ENCODE data around the gene TAB3. TPM values are rescaled to one million over a fixed set of nuclear protein-coding genes. Genes with fewer than 3 reads are reported as not detected.

TAB3 gene
- total and polyA plus RNA-seq, 2 donors from 2014 or later: 7.9 to 26.9 TPM

DNA sequence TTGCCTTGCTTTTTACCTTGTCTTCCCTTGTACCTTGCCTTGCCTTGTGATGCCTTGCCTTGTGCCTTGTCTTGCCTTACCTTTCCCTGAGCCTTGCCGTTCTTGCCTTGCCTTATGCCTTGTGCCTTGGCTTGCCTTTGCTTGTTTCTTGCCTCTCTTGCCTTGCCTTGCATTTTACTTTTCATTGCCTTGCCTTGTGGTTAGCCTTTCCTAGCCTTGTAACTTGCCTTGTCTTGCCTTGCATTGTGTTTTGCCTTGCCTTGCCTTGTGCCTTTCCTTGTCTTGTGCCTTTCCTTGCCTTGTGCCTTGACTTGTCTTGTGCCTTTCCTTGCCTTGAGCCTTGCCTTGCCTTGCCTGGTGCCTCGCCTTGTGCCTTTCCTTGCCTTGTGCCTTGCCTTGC lies 84.6 kb downstream of the TAB3 start:
- DNase-seq: no peak
- Histone ChIP-seq H3K9ac (ENCODE audit: low read length in 3 of 3) (no peak overlapping the region), H3K36me3 (ENCODE audit: control insufficient read depth in 2 of 3, insufficient read depth in 3 of 3, low read length in 3 of 3) (no peaks in the 10 kb centered on the region), H3K4me1 (ENCODE audit: control insufficient read depth in 2 of 3, insufficient read depth in 2 of 3, low read depth in 1 of 3, low read length in 3 of 3) (no peaks in the 10 kb centered on the region), H3K27ac (ENCODE audit: low read depth in 2 of 2, low read length in 2 of 2) (no peak overlapping the region), H3K4me3 (ENCODE audit: low read length in 3 of 3) (no peak overlapping the region), H3K27me3 (ENCODE audit: control insufficient read depth, insufficient read depth, low read length) (no peaks in the 10 kb centered on the region), H3K9me3 (ENCODE audit: control insufficient read depth in 2 of 3, insufficient read depth in 1 of 3, low read length in 3 of 3) (peaks cover 0 to 4% (median 0%) of the 10 kb centered on the region in 3 donors)
- no peak for TF ChIP-seq CTCF (IDR thresholded peaks at IDR 0.05; ENCODE audit: borderline replicate concordance, extremely low read depth, insufficient read depth)
- no peak for FAIRE-seq
- intact Hi-C loops (cut with DNase I): no loop called here

DNA sequence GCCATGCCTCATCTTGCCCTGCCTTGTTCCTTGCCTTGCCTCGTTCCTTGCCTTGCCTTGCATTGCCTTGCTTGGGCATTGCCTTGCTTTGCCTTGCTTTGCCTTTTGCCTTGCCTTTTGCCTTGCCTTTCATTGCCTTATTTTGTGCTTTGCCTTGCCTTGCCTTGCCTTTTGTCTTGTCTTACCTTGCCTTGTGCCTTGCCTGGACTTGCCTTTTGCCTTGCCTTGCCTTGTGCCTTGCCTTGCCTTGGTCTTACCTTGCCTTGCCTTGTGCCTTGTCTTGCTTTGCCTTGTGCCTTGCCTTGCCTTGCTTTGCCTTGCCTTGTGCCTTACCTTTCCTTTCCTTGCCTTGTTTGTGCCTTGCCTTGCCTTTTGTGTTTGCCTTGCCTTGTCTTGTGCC lies 88.2 kb downstream of the TAB3 start:
- Histone ChIP-seq H3K9me3 (ENCODE audit: control insufficient read depth in 2 of 3, insufficient read depth in 1 of 3, low read length in 3 of 3) (peaks cover 0 to 7% (median 0%) of the 10 kb centered on the region in 3 donors), H3K27me3 (ENCODE audit: control insufficient read depth, insufficient read depth, low read length) (no peaks in the 10 kb centered on the region), H3K4me3 (ENCODE audit: low read length in 3 of 3) (no peak overlapping the region), H3K27ac (ENCODE audit: low read depth in 2 of 2, low read length in 2 of 2) (no peak overlapping the region), H3K9ac (ENCODE audit: low read length in 3 of 3) (no peak overlapping the region), H3K36me3 (ENCODE audit: control insufficient read depth in 2 of 3, insufficient read depth in 3 of 3, low read length in 3 of 3) (no peaks in the 10 kb centered on the region), H3K4me1 (ENCODE audit: control insufficient read depth in 2 of 3, insufficient read depth in 2 of 3, low read depth in 1 of 3, low read length in 3 of 3) (no peaks in the 10 kb centered on the region)
- no peak for TF ChIP-seq CTCF (IDR thresholded peaks at IDR 0.05; ENCODE audit: borderline replicate concordance, extremely low read depth, insufficient read depth)
- DNase-seq (no peak), FAIRE-seq (no peak)
- intact Hi-C loops (cut with DNase I): no loop called here

DNA sequence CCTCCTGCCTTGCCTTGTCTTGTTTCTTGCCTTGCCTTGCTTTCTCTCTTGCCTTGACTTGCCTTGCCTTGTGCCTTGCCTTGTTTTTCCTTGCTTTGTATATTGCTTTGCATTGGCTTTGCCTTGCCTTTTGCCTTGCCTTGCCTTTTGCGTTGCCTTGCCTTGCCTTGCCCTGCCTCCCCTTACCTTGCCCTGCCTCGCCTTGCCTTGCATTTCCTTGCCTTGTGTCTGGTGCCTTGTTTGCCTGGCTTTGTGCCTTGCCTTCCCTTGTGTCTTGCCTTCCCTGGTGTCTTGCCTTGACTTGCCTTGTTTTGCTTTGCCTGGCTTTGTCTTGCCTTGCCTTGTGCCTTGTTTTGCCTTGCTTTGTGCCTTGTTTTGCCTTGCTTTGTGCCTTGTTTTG lies 89.7 kb downstream of the TAB3 start:
- no peak for FAIRE-seq

More for the DNA sequence above, 89.7 kb downstream of the TAB3 start:
- no peaks in the 10 kb centered on the region for H3K36me3 ChIP-seq (ENCODE audit: control insufficient read depth in 2 of 3, insufficient read depth in 3 of 3, low read length in 3 of 3)
- H3K4me1 ChIP-seq (ENCODE audit: control insufficient read depth in 2 of 3, insufficient read depth in 2 of 3, low read depth in 1 of 3, low read length in 3 of 3): no peaks in the 10 kb centered on the region
- H3K9me3 ChIP-seq (ENCODE audit: control insufficient read depth in 2 of 3, insufficient read depth in 1 of 3, low read length in 3 of 3): peaks cover 0 to 9% (median 0%) of the 10 kb centered on the region in 3 donors
- DNase-seq: no peak
- no peak overlapping the region for H3K27ac ChIP-seq (ENCODE audit: low read depth in 2 of 2, low read length in 2 of 2)
- no peak overlapping the region for H3K4me3 ChIP-seq (ENCODE audit: low read length in 3 of 3)
- TF ChIP-seq CTCF (IDR thresholded peaks at IDR 0.05; ENCODE audit: borderline replicate concordance, extremely low read depth, insufficient read depth): no peak
- no peaks in the 10 kb centered on the region for H3K27me3 ChIP-seq (ENCODE audit: control insufficient read depth, insufficient read depth, low read length)
- H3K9ac ChIP-seq (ENCODE audit: low read length in 3 of 3): no peak overlapping the region
- intact Hi-C loops (cut with DNase I): no loop called here

All from kidney (tissue), 14 donors.